Measurements from ENCODE around the gene TBCD.

The TBCD gene

GRCh38 chr17:82786427-82786826 is 34.6 kb downstream of the TBCD start:
- no peaks in the 10 kb centered on the region for H3K9me3 ChIP-seq (ENCODE audit: severe bottlenecking)
- DNase-seq (ENCODE audit: low spot score) (no peak), ATAC-seq (ENCODE audit: low read depth) (0 out of 3 replicates have a peak, but pooled peaks have one; percentile 18)
- peaks cover 11% of the 10 kb centered on the region for H3K4me1 ChIP-seq (ENCODE audit: insufficient read depth, poor library complexity, severe bottlenecking)
- H3K27me3 ChIP-seq (ENCODE audit: insufficient read depth, poor library complexity, severe bottlenecking): no peaks in the 10 kb centered on the region
- TF ChIP-seq CTCF (IDR thresholded peaks at IDR 0.05; ENCODE audit: poor library complexity, severe bottlenecking): no peak
- H3K36me3 ChIP-seq (ENCODE audit: low read depth): peaks cover 31% of the 10 kb centered on the region
- peak overlapping the region; percentile 55 for H3K27ac ChIP-seq (ENCODE audit: poor library complexity, severe bottlenecking)
- no peak overlapping the region for H3K4me3 ChIP-seq (ENCODE audit: severe bottlenecking)

- peak overlapping the region; percentile 55 for H3K27ac ChIP-seq (ENCODE audit: poor library complexity, severe bottlenecking)
- no peaks in the 10 kb centered on the region for H3K9me3 ChIP-seq (ENCODE audit: severe bottlenecking)
- peaks cover 33% of the 10 kb centered on the region for H3K36me3 ChIP-seq (ENCODE audit: low read depth)
- no peak for TF ChIP-seq CTCF (IDR thresholded peaks at IDR 0.05; ENCODE audit: poor library complexity, severe bottlenecking)
- DNase-seq (ENCODE audit: low spot score): no peak
- H3K4me1 ChIP-seq (ENCODE audit: insufficient read depth, poor library complexity, severe bottlenecking): peaks cover 13% of the 10 kb centered on the region
- H3K4me3 ChIP-seq (ENCODE audit: severe bottlenecking): no peak overlapping the region
- ATAC-seq (ENCODE audit: low read depth): peak; percentile 91
- H3K27me3 ChIP-seq (ENCODE audit: insufficient read depth, poor library complexity, severe bottlenecking): no peaks in the 10 kb centered on the region
These were observed 35.4 kb downstream of the TBCD start for GRCh38 chr17:82787081-82787848.

- DNase-seq (ENCODE audit: low spot score) (no peak), ATAC-seq (ENCODE audit: low read depth) (no peak)
- H3K4me1 ChIP-seq (ENCODE audit: insufficient read depth, poor library complexity, severe bottlenecking): peaks cover 13% of the 10 kb centered on the region
- H3K27ac ChIP-seq (ENCODE audit: poor library complexity, severe bottlenecking): no peak overlapping the region
- no peak for TF ChIP-seq CTCF (IDR thresholded peaks at IDR 0.05; ENCODE audit: poor library complexity, severe bottlenecking)
- peaks cover 23% of the 10 kb centered on the region for H3K36me3 ChIP-seq (ENCODE audit: low read depth)
- no peak overlapping the region for H3K4me3 ChIP-seq (ENCODE audit: severe bottlenecking)
- no peaks in the 10 kb centered on the region for H3K9me3 ChIP-seq (ENCODE audit: severe bottlenecking)
- H3K27me3 ChIP-seq (ENCODE audit: insufficient read depth, poor library complexity, severe bottlenecking): no peaks in the 10 kb centered on the region
These were observed 36.5 kb downstream of the TBCD start for GRCh38 chr17:82788206-82789001.

GRCh38 chr17:82789051-82789592 is 37.3 kb downstream of the TBCD start:
- H3K27ac ChIP-seq (ENCODE audit: poor library complexity, severe bottlenecking): no peak overlapping the region
- DNase-seq (ENCODE audit: low spot score) (no peak), ATAC-seq (ENCODE audit: low read depth) (no peak)
- H3K9me3 ChIP-seq (ENCODE audit: severe bottlenecking): no peaks in the 10 kb centered on the region
- no peaks in the 10 kb centered on the region for H3K27me3 ChIP-seq (ENCODE audit: insufficient read depth, poor library complexity, severe bottlenecking)
- H3K36me3 ChIP-seq (ENCODE audit: low read depth): peaks cover 18% of the 10 kb centered on the region
- H3K4me1 ChIP-seq (ENCODE audit: insufficient read depth, poor library complexity, severe bottlenecking): peaks cover 13% of the 10 kb centered on the region
- TF ChIP-seq CTCF (IDR thresholded peaks at IDR 0.05; ENCODE audit: poor library complexity, severe bottlenecking): no peak
- no peak overlapping the region for H3K4me3 ChIP-seq (ENCODE audit: severe bottlenecking)

Measured in RWPE2 (cell line).